Right atrium auricular region (tissue), 2 donors: ENCODE data around the gene PPP3CA. TPM values are rescaled to one million over a fixed set of nuclear protein-coding genes. Genes with fewer than 3 reads are reported as not detected.

Experiments used
- DNase-seq: peaks from one replicate; pipeline ENCODE4 v3.0.0-alpha.2; 2019; ENCODE audit warnings: low spot score
- H3K27ac ChIP-seq, 2 donors: fragments of 200-600 bp; sonication (generic); 1 replicate in 1 of 2; 2 replicates in 1 of 2; pipeline ENCODE4 v1.5.1; 2016 to 2019
- H3K27me3 ChIP-seq, 2 donors: fragments of 200-600 bp; sonication (generic); one replicate each; pipeline versions ENCODE4 v1.5.1 to v1.6.0; 2017 to 2019
- H3K36me3 ChIP-seq: fragments of 200-600 bp; sonication (generic); one replicate; pipeline ENCODE4 v1.5.1; 2016
- H3K4me1 ChIP-seq, 2 donors: fragments of 200-600 bp; sonication (generic); one replicate each; pipeline versions ENCODE4 v1.5.1 to v1.6.0; 2017 to 2019
- H3K4me3 ChIP-seq, 2 donors: fragments of 200-600 bp; sonication (generic); 1 replicate in 1 of 2; 2 replicates in 1 of 2; pipeline ENCODE4 v1.5.1; 2017 to 2019; ENCODE audit warnings: mild to moderate bottlenecking in 1 of 2, moderate library complexity in 1 of 2
- H3K9me3 ChIP-seq, 2 donors: fragments of 200-600 bp; sonication (generic); one replicate each; pipeline ENCODE4 v1.5.1; 2019
- CTCF ChIP-seq, 2 donors: fragments of 200-600 bp; sonication (generic); IDR thresholded peaks; one replicate each; pipeline ENCODE4 v1.5.1; 2019; ENCODE audit warnings: antibody characterized with exemption in 2 of 2
- total RNA-seq, 2 donors: library from RNA; depleted of rRNA; stranded (reverse); fragments of >200 nt; gene quantifications; one replicate each; pipeline ENCODE4 v1.1.0, GENCODE V29; 2016

Gene PPP3CA
- total RNA-seq, 2 donors from 2014 or later, result 11.2 to 15.7 TPM

GRCh38 chr4:101285985-101286384 is 61.3 kb downstream of the PPP3CA start:
- no peak for TF ChIP-seq CTCF (IDR thresholded peaks at IDR 0.05)
- Histone ChIP-seq H3K9me3 (no peaks in the 10 kb centered on the region), H3K36me3 (no peaks in the 10 kb centered on the region), H3K4me1 (peaks cover 0 to 53% of the 10 kb centered on the region in 2 donors), H3K27ac (no peak overlapping the region), H3K27me3 (no peaks in the 10 kb centered on the region), H3K4me3 (no peak overlapping the region)
- no peak for DNase-seq

GRCh38 chr4:101284546-101284945 is 62.8 kb downstream of the PPP3CA start:
- no peak for TF ChIP-seq CTCF (IDR thresholded peaks at IDR 0.05)
- DNase-seq, result no peak
- no peaks in the 10 kb centered on the region for H3K9me3 ChIP-seq
- H3K27me3 ChIP-seq, result no peaks in the 10 kb centered on the region
- peaks cover 0 to 60% of the 10 kb centered on the region in 2 donors for H3K4me1 ChIP-seq
- H3K4me3 ChIP-seq, result no peak overlapping the region
- H3K36me3 ChIP-seq, result no peaks in the 10 kb centered on the region
- H3K27ac ChIP-seq, result no peak overlapping the region

- TF ChIP-seq CTCF (IDR thresholded peaks at IDR 0.05), result no peak
- Histone ChIP-seq H3K36me3 (no peaks in the 10 kb centered on the region), H3K9me3 (no peaks in the 10 kb centered on the region), H3K4me1 (peaks cover 0 to 58% of the 10 kb centered on the region in 2 donors), H3K27me3 (no peaks in the 10 kb centered on the region), H3K27ac (no peak overlapping the region), H3K4me3 (no peak overlapping the region)
- DNase-seq, result no peak
These were observed 63.9 kb downstream of the PPP3CA start for GRCh38 chr4:101283434-101283833.

- H3K27ac ChIP-seq, result no peak overlapping the region
- no peak for DNase-seq
- H3K27me3 ChIP-seq, result no peaks in the 10 kb centered on the region
- peaks cover 0 to 46% of the 10 kb centered on the region in 2 donors for H3K4me1 ChIP-seq
- H3K36me3 ChIP-seq, result no peaks in the 10 kb centered on the region
- H3K4me3 ChIP-seq, result no peak overlapping the region
- H3K9me3 ChIP-seq, result no peaks in the 10 kb centered on the region
- TF ChIP-seq CTCF (IDR thresholded peaks at IDR 0.05), result no peak
These were observed 65.1 kb downstream of the PPP3CA start for GRCh38 chr4:101282076-101282844.

- DNase-seq, result no peak
- no peak overlapping the region for H3K4me3 ChIP-seq
- TF ChIP-seq CTCF (IDR thresholded peaks at IDR 0.05), result no peak
- H3K27ac ChIP-seq, result no peak overlapping the region
- no peaks in the 10 kb centered on the region for H3K36me3 ChIP-seq
- H3K27me3 ChIP-seq, result no peaks in the 10 kb centered on the region
- no peaks in the 10 kb centered on the region for H3K9me3 ChIP-seq
- H3K4me1 ChIP-seq, result peaks cover 0 to 37% of the 10 kb centered on the region in 2 donors
These were observed 66.3 kb downstream of the PPP3CA start for GRCh38 chr4:101280866-101281600.
